ENCODE measurements around the gene LAGE3. TPM values are rescaled to one million over a fixed set of nuclear protein-coding genes. Genes with fewer than 3 reads are reported as not detected.

LAGE3 gene
- polyA plus RNA-seq, 1 experiment = 17.8 TPM

GRCh38 chrX:154469880-154470279, 9.2 kb downstream of the LAGE3 start:
- H3K27me3 ChIP-seq (ENCODE audit: control insufficient read depth, insufficient read depth, low read length) = no peaks in the 10 kb centered on the region
- no peak overlapping the region for H3K4me3 ChIP-seq (ENCODE audit: low read depth, low read length)
- POLR2A ChIA-PET = no interaction called here
- CTCF ChIA-PET = no interaction called here
- no peak for TF ChIP-seq CTCF (IDR thresholded peaks at IDR 0.05; ENCODE audit: insufficient read depth, low read depth, low read length)
- DNase-seq (ENCODE audit: low read depth) = no peak
- H3K36me3 ChIP-seq (ENCODE audit: control insufficient read depth, insufficient read depth, low read length) = peaks cover 37% of the 10 kb centered on the region

- no peak for TF ChIP-seq CTCF (IDR thresholded peaks at IDR 0.05; ENCODE audit: insufficient read depth, low read depth, low read length)
- Histone ChIP-seq H3K36me3 (ENCODE audit: control insufficient read depth, insufficient read depth, low read length) (peaks cover 40% of the 10 kb centered on the region), H3K4me3 (ENCODE audit: low read depth, low read length) (no peak overlapping the region), H3K27me3 (ENCODE audit: control insufficient read depth, insufficient read depth, low read length) (no peaks in the 10 kb centered on the region)
- CTCF ChIA-PET = no interaction called here
- DNase-seq (ENCODE audit: low read depth) = no peak
- POLR2A ChIA-PET = no interaction called here
These were observed 10.0 kb downstream of the LAGE3 start for GRCh38 chrX:154469114-154469513.

- Histone ChIP-seq H3K36me3 (ENCODE audit: control insufficient read depth, insufficient read depth, low read length) (peaks cover 42% of the 10 kb centered on the region), H3K4me3 (ENCODE audit: low read depth, low read length) (no peak overlapping the region), H3K27me3 (ENCODE audit: control insufficient read depth, insufficient read depth, low read length) (no peaks in the 10 kb centered on the region)
- no peak for TF ChIP-seq CTCF (IDR thresholded peaks at IDR 0.05; ENCODE audit: insufficient read depth, low read depth, low read length)
- POLR2A ChIA-PET = no interaction called here
- CTCF ChIA-PET = no interaction called here
- no peak for DNase-seq (ENCODE audit: low read depth)
These were observed 10.9 kb downstream of the LAGE3 start for GRCh38 chrX:154468217-154468616.

- H3K4me3 ChIP-seq (ENCODE audit: low read depth, low read length) = no peak overlapping the region
- DNase-seq (ENCODE audit: low read depth) = no peak
- no peak for TF ChIP-seq CTCF (IDR thresholded peaks at IDR 0.05; ENCODE audit: insufficient read depth, low read depth, low read length)
- H3K27me3 ChIP-seq (ENCODE audit: control insufficient read depth, insufficient read depth, low read length) = no peaks in the 10 kb centered on the region
- CTCF ChIA-PET = no interaction called here
- H3K36me3 ChIP-seq (ENCODE audit: control insufficient read depth, insufficient read depth, low read length) = peaks cover 46% of the 10 kb centered on the region
- POLR2A ChIA-PET = no interaction called here
These were observed 11.5 kb downstream of the LAGE3 start for GRCh38 chrX:154467556-154467955.

- no peak for TF ChIP-seq CTCF (IDR thresholded peaks at IDR 0.05; ENCODE audit: insufficient read depth, low read depth, low read length)
- Histone ChIP-seq H3K4me3 (ENCODE audit: low read depth, low read length) (no peak overlapping the region), H3K36me3 (ENCODE audit: control insufficient read depth, insufficient read depth, low read length) (peaks cover 47% of the 10 kb centered on the region), H3K27me3 (ENCODE audit: control insufficient read depth, insufficient read depth, low read length) (no peaks in the 10 kb centered on the region)
- no peak for DNase-seq (ENCODE audit: low read depth)
- ChIA-PET CTCF (interaction anchor here (1.2 kb wide), 1 partner anchor 60 kb away, joined by 3 read pairs; no protein-coding TSS in a partner anchor), POLR2A (no interaction called here)
These were observed 12.2 kb downstream of the LAGE3 start for GRCh38 chrX:154466907-154467306.

Measured in BJ (cell line).